ENCODE results near the gene ITGA8. TPM values are rescaled to one million over a fixed set of nuclear protein-coding genes. Genes with fewer than 3 reads are reported as not detected.

ITGA8 gene
- polyA plus RNA-seq, 1 experiment: 0.25 TPM

DNA sequence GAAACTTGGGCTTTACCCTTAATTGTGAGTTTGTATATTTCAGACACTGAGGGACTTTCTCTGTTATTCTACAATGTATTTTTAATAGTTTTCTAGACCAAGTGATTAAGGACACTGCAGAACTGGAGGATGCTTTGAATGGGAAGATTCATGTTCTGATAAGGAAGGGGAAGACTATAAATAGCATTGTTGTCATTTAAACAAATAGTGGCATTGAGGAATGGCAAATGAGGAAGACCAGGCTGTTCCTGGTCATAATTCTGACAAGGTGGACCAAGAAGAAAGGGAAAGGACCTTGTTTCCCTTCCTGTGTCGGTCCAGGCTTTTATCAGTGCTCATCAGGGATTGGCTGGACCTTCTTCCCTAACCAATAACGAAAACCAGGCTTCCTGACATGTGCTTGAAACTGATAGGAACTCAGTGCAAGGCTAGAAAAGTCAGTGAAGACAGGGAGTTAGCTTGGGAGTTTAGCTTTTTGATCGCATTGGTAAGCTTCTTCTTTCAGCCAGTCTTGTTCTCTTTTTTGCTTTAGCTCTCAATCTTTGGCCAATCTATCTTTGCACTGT lies 116.2 kb downstream of the ITGA8 start:
- ChIA-PET CTCF (interaction anchor here (1.6 kb wide), 1 partner anchor 18 kb away, joined by 4 read pairs; no protein-coding TSS in a partner anchor), POLR2A (no interaction called here)
- Histone ChIP-seq H3K27ac (ENCODE audit: low read depth, low read length) (no peak overlapping the region), H3K27me3 (ENCODE audit: control insufficient read depth, insufficient read depth, low read length) (peaks cover 2% of the 10 kb centered on the region), H3K4me3 (ENCODE audit: low read depth, low read length) (no peak overlapping the region), H3K9me3 (ENCODE audit: control insufficient read depth, insufficient read depth, low read length) (no peaks in the 10 kb centered on the region)
- TF ChIP-seq, protein P1, sequence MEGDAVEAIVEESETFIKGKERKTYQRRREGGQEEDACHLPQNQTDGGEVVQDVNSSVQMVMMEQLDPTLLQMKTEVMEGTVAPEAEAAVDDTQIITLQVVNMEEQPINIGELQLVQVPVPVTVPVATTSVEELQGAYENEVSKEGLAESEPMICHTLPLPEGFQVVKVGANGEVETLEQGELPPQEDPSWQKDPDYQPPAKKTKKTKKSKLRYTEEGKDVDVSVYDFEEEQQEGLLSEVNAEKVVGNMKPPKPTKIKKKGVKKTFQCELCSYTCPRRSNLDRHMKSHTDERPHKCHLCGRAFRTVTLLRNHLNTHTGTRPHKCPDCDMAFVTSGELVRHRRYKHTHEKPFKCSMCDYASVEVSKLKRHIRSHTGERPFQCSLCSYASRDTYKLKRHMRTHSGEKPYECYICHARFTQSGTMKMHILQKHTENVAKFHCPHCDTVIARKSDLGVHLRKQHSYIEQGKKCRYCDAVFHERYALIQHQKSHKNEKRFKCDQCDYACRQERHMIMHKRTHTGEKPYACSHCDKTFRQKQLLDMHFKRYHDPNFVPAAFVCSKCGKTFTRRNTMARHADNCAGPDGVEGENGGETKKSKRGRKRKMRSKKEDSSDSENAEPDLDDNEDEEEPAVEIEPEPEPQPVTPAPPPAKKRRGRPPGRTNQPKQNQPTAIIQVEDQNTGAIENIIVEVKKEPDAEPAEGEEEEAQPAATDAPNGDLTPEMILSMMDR (IDR thresholded peaks at IDR 0.05; ENCODE audit: low read depth, low read length): no peak
- no peak for DNase-seq (ENCODE audit: low read depth, low spot score)

DNA sequence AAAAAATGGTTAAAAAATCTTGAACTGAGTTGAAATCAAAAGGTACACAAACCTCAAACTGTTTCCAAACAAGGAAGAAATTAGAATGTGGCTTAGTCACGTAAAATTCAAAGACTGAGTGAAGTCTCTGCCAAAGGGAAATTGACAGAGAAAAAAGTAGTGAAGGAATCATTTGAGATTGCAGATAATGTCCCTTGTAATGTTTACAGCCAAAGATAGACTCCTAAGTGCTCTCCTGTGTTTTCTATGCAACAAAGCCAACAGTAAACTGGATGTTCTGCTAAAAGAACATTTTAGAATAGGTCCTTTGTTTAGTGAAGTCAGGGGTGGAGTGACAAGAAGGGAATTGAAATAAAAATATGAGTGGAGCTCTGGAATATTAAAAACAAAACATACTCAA lies 117.9 kb downstream of the ITGA8 start:
- CTCF ChIA-PET: interaction anchor here (1.0 kb wide), 1 partner anchor 301 kb away, joined by 3 read pairs; no protein-coding TSS in a partner anchor
- H3K9me3 ChIP-seq (ENCODE audit: control insufficient read depth, insufficient read depth, low read length): no peaks in the 10 kb centered on the region
- TF ChIP-seq, protein P1 (IDR thresholded peaks at IDR 0.05; ENCODE audit: low read depth, low read length): no peak
- H3K27me3 ChIP-seq (ENCODE audit: control insufficient read depth, insufficient read depth, low read length): peaks cover 2% of the 10 kb centered on the region
- no peak overlapping the region for H3K4me3 ChIP-seq (ENCODE audit: low read depth, low read length)
- DNase-seq (ENCODE audit: low read depth, low spot score): no peak
- H3K27ac ChIP-seq (ENCODE audit: low read depth, low read length): no peak overlapping the region
- POLR2A ChIA-PET: no interaction called here

DNA sequence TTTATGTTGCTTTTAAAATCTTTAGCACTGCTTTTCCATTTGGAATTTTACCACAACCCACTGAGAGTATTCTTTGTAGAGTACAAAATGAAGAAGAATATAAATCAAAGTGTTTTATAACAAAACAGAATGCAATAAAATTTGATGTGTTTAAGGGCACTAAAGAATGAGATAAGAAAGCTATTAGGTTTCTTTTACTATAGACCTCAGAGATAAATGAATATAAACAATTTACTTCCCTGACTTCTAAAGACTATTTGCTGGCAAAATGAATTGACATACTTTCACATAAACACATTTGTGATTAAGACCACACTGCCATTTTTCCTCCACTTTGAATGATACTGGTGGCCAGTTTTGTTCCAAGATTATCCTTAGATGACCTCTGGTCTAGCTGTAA lies 124.5 kb downstream of the ITGA8 start:
- ChIA-PET POLR2A (no interaction called here), CTCF (no interaction called here)
- no peaks in the 10 kb centered on the region for H3K9me3 ChIP-seq (ENCODE audit: control insufficient read depth, insufficient read depth, low read length)
- no peak overlapping the region for H3K4me3 ChIP-seq (ENCODE audit: low read depth, low read length)
- H3K27me3 ChIP-seq (ENCODE audit: control insufficient read depth, insufficient read depth, low read length): no peaks in the 10 kb centered on the region
- TF ChIP-seq, protein P1 (IDR thresholded peaks at IDR 0.05; ENCODE audit: low read depth, low read length): no peak
- no peak overlapping the region for H3K27ac ChIP-seq (ENCODE audit: low read depth, low read length)
- no peak for DNase-seq (ENCODE audit: low read depth, low spot score)

DNA sequence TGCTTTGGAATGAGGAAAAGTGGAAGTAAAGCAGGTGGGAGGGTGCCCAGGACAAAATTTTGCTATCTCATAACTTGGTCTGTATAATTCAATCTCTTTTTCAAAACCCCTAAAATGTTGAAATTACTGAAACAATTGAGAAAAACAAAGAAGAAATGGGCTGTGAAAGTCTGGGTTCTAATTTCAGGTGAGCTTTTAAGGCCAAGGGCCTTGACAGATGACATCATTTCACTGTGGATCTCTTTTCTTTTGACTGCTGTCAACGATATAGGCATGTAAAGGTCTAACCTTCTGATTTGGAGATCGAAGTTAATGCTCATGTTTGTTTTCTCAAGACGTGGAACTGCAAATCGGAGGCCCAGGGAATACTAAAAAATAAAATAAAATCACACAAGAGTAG lies 127.8 kb downstream of the ITGA8 start:
- DNase-seq (ENCODE audit: low read depth, low spot score): no peak
- H3K9me3 ChIP-seq (ENCODE audit: control insufficient read depth, insufficient read depth, low read length): no peaks in the 10 kb centered on the region
- H3K27me3 ChIP-seq (ENCODE audit: control insufficient read depth, insufficient read depth, low read length): no peaks in the 10 kb centered on the region
- POLR2A ChIA-PET: no interaction called here
- H3K4me3 ChIP-seq (ENCODE audit: low read depth, low read length): no peak overlapping the region
- CTCF ChIA-PET: no interaction called here
- TF ChIP-seq, protein P1 (IDR thresholded peaks at IDR 0.05; ENCODE audit: low read depth, low read length): no peak
- no peak overlapping the region for H3K27ac ChIP-seq (ENCODE audit: low read depth, low read length)

DNA sequence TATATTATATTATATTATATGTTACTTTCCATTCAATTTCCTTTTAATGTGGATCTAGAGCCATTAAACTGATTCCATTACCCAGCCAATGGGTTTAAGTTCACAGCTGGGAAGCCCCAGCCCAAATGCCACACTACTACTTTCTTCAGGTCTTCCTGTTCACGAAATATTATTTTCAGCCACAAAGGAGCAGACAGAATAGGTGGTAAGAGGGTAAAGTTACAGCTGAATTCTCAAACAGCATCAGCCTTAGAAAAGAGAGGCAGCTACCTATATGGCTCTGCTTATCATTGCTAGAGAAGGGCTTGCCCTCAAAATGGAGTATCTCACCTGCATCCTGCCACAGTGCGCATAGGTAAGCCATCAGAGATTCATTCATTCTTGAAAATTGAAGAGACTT lies 128.3 kb downstream of the ITGA8 start:
- ChIA-PET POLR2A (no interaction called here), CTCF (no interaction called here)
- no peaks in the 10 kb centered on the region for H3K27me3 ChIP-seq (ENCODE audit: control insufficient read depth, insufficient read depth, low read length)
- no peak overlapping the region for H3K27ac ChIP-seq (ENCODE audit: low read depth, low read length)
- TF ChIP-seq, protein P1 (IDR thresholded peaks at IDR 0.05; ENCODE audit: low read depth, low read length): no peak
- H3K9me3 ChIP-seq (ENCODE audit: control insufficient read depth, insufficient read depth, low read length): no peaks in the 10 kb centered on the region
- no peak overlapping the region for H3K4me3 ChIP-seq (ENCODE audit: low read depth, low read length)
- no peak for DNase-seq (ENCODE audit: low read depth, low spot score)

Data from AG04450 (cell line).